Measurements from ENCODE around the gene ATP8B1. TPM values are rescaled to one million over a fixed set of nuclear protein-coding genes. Genes with fewer than 3 reads are reported as not detected.

Gene ATP8B1
- total RNA-seq, 1 experiment from 2014 or later, result 5.6 TPM

- TF ChIP-seq, protein P1, sequence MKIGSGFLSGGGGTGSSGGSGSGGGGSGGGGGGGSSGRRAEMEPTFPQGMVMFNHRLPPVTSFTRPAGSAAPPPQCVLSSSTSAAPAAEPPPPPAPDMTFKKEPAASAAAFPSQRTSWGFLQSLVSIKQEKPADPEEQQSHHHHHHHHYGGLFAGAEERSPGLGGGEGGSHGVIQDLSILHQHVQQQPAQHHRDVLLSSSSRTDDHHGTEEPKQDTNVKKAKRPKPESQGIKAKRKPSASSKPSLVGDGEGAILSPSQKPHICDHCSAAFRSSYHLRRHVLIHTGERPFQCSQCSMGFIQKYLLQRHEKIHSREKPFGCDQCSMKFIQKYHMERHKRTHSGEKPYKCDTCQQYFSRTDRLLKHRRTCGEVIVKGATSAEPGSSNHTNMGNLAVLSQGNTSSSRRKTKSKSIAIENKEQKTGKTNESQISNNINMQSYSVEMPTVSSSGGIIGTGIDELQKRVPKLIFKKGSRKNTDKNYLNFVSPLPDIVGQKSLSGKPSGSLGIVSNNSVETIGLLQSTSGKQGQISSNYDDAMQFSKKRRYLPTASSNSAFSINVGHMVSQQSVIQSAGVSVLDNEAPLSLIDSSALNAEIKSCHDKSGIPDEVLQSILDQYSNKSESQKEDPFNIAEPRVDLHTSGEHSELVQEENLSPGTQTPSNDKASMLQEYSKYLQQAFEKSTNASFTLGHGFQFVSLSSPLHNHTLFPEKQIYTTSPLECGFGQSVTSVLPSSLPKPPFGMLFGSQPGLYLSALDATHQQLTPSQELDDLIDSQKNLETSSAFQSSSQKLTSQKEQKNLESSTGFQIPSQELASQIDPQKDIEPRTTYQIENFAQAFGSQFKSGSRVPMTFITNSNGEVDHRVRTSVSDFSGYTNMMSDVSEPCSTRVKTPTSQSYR (CRISPR knock-in tag; IDR thresholded peaks at IDR 0.05), result no peak
- TF ChIP-seq E2F1 (CRISPR knock-in tag; IDR thresholded peaks at IDR 0.05), result no peak
Measured at GRCh38 chr18:57794951-57795728, 8.0 kb downstream of the ATP8B1 start (continued).

DNA sequence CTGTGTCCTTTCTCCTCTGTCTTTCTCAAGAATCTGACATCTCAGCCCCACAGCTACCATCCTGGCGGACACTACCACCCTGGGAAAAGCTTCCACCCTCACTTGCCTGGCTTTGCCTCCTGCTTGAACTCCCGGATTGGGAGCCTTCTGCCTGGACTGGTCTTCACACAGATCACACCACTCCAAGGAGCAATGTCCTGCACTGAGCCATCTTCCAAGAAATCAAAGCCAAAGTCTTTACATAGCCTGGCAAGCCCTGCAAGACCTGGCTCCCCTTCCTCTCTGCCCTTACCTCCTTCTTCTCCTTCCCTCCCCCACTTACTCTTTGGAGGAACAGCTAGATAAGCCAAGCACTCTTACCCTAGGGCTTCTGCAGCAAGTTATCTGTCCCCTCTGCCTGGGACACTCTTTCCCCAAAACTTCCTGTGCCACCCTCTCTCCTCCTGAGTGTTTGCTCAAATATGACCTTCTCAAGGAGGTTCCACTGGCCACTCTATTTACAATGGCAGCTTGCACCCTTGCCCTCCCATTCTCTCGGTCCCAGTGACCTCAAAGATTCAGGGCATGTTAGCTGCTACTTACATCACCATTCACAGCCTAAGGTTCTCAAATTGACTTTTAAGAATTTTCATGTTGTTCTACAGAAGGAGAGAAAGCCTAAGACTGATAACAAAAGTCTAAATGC lies 9.7 kb downstream of the ATP8B1 start:
- Mint-ChIP-seq H3K36me3 (peaks cover 4% of the 10 kb centered on the region), H3K27me3 (ENCODE audit: low read depth) (no peaks in the 10 kb centered on the region; the same call in 1 of the 2 replicates), H3K27ac (0 out of 2 replicates have a peak overlapping the region, but pooled peaks have one; percentile 0), H3K9me3 (peaks cover 4% of the 10 kb centered on the region), H3K4me3 (no peak overlapping the region), H3K4me1 (peaks cover 21% of the 10 kb centered on the region)
- POLR2A ChIA-PET, result no interaction called here
- DNase-seq (ENCODE audit: low spot score) (no peak), ATAC-seq (no peak; the same call in 1 of the 2 replicates)
- TF ChIP-seq TEAD1 (CRISPR knock-in tag; IDR thresholded peaks at IDR 0.05) (no peak), JUN (CRISPR knock-in tag; IDR thresholded peaks at IDR 0.05) (no peak), RORB (CRISPR knock-in tag; IDR thresholded peaks at IDR 0.05) (no peak), MYBL2 (CRISPR knock-in tag; IDR thresholded peaks at IDR 0.05) (no peak), ZNF138 (CRISPR knock-in tag; conservative IDR thresholded peaks at IDR 0.05) (no peak), FOXK1 (CRISPR knock-in tag; IDR thresholded peaks at IDR 0.05) (no peak), OVOL2 (CRISPR knock-in tag; IDR thresholded peaks at IDR 0.05; ENCODE audit: borderline replicate concordance) (no peak), SOX15 (CRISPR knock-in tag; IDR thresholded peaks at IDR 0.05) (no peak), ZNF532 (CRISPR knock-in tag; IDR thresholded peaks at IDR 0.05; ENCODE audit: borderline replicate concordance) (no peak), SMAD3 (CRISPR knock-in tag; IDR thresholded peaks at IDR 0.05; ENCODE audit: borderline replicate concordance) (no peak)
- TF ChIP-seq, protein P2, sequence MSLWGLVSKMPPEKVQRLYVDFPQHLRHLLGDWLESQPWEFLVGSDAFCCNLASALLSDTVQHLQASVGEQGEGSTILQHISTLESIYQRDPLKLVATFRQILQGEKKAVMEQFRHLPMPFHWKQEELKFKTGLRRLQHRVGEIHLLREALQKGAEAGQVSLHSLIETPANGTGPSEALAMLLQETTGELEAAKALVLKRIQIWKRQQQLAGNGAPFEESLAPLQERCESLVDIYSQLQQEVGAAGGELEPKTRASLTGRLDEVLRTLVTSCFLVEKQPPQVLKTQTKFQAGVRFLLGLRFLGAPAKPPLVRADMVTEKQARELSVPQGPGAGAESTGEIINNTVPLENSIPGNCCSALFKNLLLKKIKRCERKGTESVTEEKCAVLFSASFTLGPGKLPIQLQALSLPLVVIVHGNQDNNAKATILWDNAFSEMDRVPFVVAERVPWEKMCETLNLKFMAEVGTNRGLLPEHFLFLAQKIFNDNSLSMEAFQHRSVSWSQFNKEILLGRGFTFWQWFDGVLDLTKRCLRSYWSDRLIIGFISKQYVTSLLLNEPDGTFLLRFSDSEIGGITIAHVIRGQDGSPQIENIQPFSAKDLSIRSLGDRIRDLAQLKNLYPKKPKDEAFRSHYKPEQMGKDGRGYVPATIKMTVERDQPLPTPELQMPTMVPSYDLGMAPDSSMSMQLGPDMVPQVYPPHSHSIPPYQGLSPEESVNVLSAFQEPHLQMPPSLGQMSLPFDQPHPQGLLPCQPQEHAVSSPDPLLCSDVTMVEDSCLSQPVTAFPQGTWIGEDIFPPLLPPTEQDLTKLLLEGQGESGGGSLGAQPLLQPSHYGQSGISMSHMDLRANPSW (CRISPR knock-in tag; conservative IDR thresholded peaks at IDR 0.05; ENCODE audit: low read depth), result no peak
- TF ChIP-seq, protein P3, sequence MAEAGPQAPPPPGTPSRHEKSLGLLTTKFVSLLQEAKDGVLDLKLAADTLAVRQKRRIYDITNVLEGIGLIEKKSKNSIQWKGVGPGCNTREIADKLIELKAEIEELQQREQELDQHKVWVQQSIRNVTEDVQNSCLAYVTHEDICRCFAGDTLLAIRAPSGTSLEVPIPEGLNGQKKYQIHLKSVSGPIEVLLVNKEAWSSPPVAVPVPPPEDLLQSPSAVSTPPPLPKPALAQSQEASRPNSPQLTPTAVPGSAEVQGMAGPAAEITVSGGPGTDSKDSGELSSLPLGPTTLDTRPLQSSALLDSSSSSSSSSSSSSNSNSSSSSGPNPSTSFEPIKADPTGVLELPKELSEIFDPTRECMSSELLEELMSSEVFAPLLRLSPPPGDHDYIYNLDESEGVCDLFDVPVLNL (CRISPR knock-in tag; IDR thresholded peaks at IDR 0.05; ENCODE audit: borderline replicate concordance, low read depth), result no peak
- CTCF ChIA-PET, result no interaction called here
